Lower lobe of right lung (tissue), 2 donors: ENCODE data around the gene SLC30A1. TPM values are rescaled to one million over a fixed set of nuclear protein-coding genes. Genes with fewer than 3 reads are reported as not detected.

ENCODE experiments used
- ATAC-seq, 2 donors: fragments of 200-7000 bp; cut with Tn5 transposase; one replicate each; pipeline ENCODE4 v1.9.1; 2020 to 2022; ENCODE audit warnings: mild to moderate bottlenecking in 2 of 2, moderate library complexity in 2 of 2
- DNase-seq: peaks from one replicate; pipeline ENCODE4 v3.0.0-alpha.2; 2020
- H3K27ac ChIP-seq: fragments of 200-600 bp; one replicate; pipeline ENCODE4 v1.8.0; 2022
- H3K27me3 ChIP-seq: fragments of 200-600 bp; one replicate; pipeline ENCODE4 v1.8.0; 2022; ENCODE audit warnings: low read depth
- H3K36me3 ChIP-seq: fragments of 200-600 bp; one replicate; pipeline ENCODE4 v1.8.0; 2022; ENCODE audit warnings: mild to moderate bottlenecking
- H3K4me1 ChIP-seq: fragments of 200-600 bp; one replicate; pipeline ENCODE4 v1.8.0; 2022
- H3K4me3 ChIP-seq: fragments of 200-600 bp; one replicate; pipeline ENCODE4 v1.8.0; 2022; ENCODE audit warnings: mild to moderate bottlenecking
- H3K9me3 ChIP-seq: fragments of 200-600 bp; one replicate; pipeline ENCODE4 v1.8.0; 2022
- CTCF ChIP-seq: fragments of 200-600 bp; IDR thresholded peaks from one replicate; pipeline ENCODE4 v1.8.0; 2022; ENCODE audit warnings: antibody characterized with exemption, mild to moderate bottlenecking
- intact Hi-C: fragments of 100-400 bp; cut with DNase I; formaldehyde crosslinking; loops from one replicate; pipeline ENCODE4 v1.11.0; 2022
- total RNA-seq: library from RNA; stranded (reverse); fragmentation: NEBNext Ultra II Directional; extraction: Animal tissue kit (Norgen Biotek cat#: 25700); gene quantifications from one replicate; pipeline ENCODE4 v1.2.1, GENCODE V29; 2021
- donor health status: DM: no; HTN: yes; CAD: no; lungs with severe emphysema.

Gene SLC30A1
- total RNA-seq, 1 donor from 2014 or later: 14.8 TPM

- Histone ChIP-seq H3K27me3 (no peaks in the 10 kb centered on the region), H3K36me3 (no peaks in the 10 kb centered on the region), H3K9me3 (no peaks in the 10 kb centered on the region), H3K27ac (no peak overlapping the region), H3K4me1 (no peaks in the 10 kb centered on the region), H3K4me3 (no peak overlapping the region)
- ATAC-seq: peak in 1 of 2 donors; percentile 24
- intact Hi-C loops: no loop called here
- no peak for TF ChIP-seq CTCF
- DNase-seq: no peak
These were observed 51.1 kb downstream of the SLC30A1 start for GRCh38 chr1:211527888-211528287.

GRCh38 chr1:211527006-211527405 is 52.0 kb downstream of the SLC30A1 start:
- H3K9me3 ChIP-seq: no peaks in the 10 kb centered on the region
- no peaks in the 10 kb centered on the region for H3K4me1 ChIP-seq
- DNase-seq (no peak), ATAC-seq (no peak)
- no peak overlapping the region for H3K27ac ChIP-seq
- TF ChIP-seq CTCF: no peak
- H3K27me3 ChIP-seq: no peaks in the 10 kb centered on the region
- intact Hi-C loops: no loop called here
- no peak overlapping the region for H3K4me3 ChIP-seq
- no peaks in the 10 kb centered on the region for H3K36me3 ChIP-seq

GRCh38 chr1:211526101-211526500 is 52.9 kb downstream of the SLC30A1 start:
- no peak for ATAC-seq
- intact Hi-C loops: no loop called here
- Histone ChIP-seq H3K9me3 (no peaks in the 10 kb centered on the region), H3K4me3 (no peak overlapping the region), H3K27ac (no peak overlapping the region), H3K27me3 (no peaks in the 10 kb centered on the region), H3K36me3 (no peaks in the 10 kb centered on the region), H3K4me1 (no peaks in the 10 kb centered on the region)
- no peak for TF ChIP-seq CTCF
- DNase-seq: no peak

GRCh38 chr1:211525101-211525676 is 53.8 kb downstream of the SLC30A1 start:
- no peak for TF ChIP-seq CTCF
- intact Hi-C loops: no loop called here
- H3K27me3 ChIP-seq: no peaks in the 10 kb centered on the region
- ATAC-seq: no peak
- DNase-seq: no peak
- H3K36me3 ChIP-seq: no peaks in the 10 kb centered on the region
- H3K9me3 ChIP-seq: no peaks in the 10 kb centered on the region
- H3K4me3 ChIP-seq: no peak overlapping the region
- H3K27ac ChIP-seq: no peak overlapping the region
- no peaks in the 10 kb centered on the region for H3K4me1 ChIP-seq

GRCh38 chr1:211524521-211524920 is 54.4 kb downstream of the SLC30A1 start:
- intact Hi-C loops: no loop called here
- Histone ChIP-seq H3K27ac (no peak overlapping the region), H3K4me3 (no peak overlapping the region), H3K27me3 (no peaks in the 10 kb centered on the region), H3K36me3 (no peaks in the 10 kb centered on the region), H3K4me1 (no peaks in the 10 kb centered on the region), H3K9me3 (no peaks in the 10 kb centered on the region)
- no peak for TF ChIP-seq CTCF
- ATAC-seq: no peak
- DNase-seq: no peak
